ENCODE measurements around the gene LYST.
"Not testable (repeated sequence)": the region's sequence is repeated elsewhere in the genome, so short reads cannot be mapped to it uniquely, and the experiment has no call there.

The LYST gene, protein sequence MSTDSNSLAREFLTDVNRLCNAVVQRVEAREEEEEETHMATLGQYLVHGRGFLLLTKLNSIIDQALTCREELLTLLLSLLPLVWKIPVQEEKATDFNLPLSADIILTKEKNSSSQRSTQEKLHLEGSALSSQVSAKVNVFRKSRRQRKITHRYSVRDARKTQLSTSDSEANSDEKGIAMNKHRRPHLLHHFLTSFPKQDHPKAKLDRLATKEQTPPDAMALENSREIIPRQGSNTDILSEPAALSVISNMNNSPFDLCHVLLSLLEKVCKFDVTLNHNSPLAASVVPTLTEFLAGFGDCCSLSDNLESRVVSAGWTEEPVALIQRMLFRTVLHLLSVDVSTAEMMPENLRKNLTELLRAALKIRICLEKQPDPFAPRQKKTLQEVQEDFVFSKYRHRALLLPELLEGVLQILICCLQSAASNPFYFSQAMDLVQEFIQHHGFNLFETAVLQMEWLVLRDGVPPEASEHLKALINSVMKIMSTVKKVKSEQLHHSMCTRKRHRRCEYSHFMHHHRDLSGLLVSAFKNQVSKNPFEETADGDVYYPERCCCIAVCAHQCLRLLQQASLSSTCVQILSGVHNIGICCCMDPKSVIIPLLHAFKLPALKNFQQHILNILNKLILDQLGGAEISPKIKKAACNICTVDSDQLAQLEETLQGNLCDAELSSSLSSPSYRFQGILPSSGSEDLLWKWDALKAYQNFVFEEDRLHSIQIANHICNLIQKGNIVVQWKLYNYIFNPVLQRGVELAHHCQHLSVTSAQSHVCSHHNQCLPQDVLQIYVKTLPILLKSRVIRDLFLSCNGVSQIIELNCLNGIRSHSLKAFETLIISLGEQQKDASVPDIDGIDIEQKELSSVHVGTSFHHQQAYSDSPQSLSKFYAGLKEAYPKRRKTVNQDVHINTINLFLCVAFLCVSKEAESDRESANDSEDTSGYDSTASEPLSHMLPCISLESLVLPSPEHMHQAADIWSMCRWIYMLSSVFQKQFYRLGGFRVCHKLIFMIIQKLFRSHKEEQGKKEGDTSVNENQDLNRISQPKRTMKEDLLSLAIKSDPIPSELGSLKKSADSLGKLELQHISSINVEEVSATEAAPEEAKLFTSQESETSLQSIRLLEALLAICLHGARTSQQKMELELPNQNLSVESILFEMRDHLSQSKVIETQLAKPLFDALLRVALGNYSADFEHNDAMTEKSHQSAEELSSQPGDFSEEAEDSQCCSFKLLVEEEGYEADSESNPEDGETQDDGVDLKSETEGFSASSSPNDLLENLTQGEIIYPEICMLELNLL (N-terminal part only)

DNA sequence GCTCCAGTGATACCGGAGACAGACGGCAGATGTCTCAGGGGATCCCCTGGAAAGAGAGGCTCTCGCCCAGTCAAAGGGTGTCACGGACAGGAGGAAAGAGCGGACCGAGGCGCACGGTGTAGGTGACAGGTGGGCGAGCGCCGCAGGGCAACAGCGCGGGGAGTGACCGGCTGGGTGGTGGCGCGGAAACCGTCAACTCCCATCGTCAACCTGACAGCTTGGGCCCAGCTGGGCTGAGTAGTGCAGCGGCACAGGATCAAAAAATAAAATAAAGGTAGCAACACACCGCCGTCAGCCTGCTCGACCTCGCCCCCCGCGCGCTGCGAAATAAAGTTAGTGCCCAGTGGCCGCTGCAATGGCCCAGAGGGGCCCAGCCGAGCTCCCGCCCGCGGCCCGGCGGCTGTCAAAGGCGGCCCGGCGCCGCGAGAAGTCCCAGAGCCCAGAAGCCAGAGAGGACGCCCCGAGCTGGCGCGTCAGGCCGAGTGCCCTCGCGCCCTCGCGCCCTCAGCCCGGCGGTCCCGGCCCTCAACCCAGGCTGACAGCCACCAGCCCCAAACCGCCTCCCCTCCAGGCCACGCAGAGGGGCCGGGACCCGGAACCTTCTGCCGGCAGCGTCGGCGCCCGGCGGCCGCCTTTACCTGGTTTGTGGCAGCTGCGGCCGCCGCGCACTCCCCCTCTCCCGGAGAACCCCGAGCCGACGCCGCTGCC, at the start of gene LYST:
LYST (minus strand) TSS at position 702 of the 708 bp plus-strand sequence. CDS start 36,489 bp downstream, outside the sequence.
- DNase-seq (ENCODE audit: low read depth in 2 of 2), result peak; percentile 24 to 44

DNA sequence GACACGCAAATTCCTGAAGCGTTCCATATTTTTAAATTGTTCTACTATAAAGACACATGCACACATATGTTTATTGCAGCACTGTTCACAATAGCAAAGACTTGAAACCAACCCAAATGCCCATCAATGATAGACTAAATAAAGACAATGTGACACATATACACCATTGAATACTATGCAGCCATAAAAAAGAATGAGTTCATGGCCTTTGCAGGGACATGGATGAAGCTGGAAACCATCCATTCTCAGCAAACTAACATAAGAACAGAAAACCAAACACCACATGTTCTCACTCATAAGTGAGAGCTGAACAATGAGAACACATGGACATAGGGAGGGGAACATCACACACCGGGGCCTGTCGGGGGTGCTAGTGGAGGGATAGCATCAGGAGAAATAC, 48.8 kb upstream of the LYST start:
- DNase-seq (ENCODE audit: low read depth in 2 of 2), result not testable (repeated sequence)

DNA sequence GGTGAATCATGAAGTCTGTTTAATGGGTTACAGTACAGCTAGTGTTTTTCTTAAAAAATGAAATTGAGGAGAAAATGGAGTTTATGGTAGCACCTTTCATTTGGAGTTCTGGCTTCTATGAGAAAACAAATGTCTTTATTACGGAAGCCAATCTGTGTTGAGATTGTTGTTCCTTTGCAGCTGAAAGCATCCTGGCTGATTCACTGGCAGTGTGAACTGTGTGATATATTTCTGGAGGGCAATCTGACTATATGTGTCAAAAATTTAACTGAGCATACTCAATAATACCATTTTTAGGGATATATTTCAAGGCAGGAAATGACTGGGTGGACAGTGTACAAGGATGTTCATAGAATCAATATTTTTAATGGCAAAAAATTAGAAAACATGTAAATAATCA, 46.6 kb upstream of the LYST start:
- DNase-seq (ENCODE audit: low read depth in 2 of 2), result no peak

DNA sequence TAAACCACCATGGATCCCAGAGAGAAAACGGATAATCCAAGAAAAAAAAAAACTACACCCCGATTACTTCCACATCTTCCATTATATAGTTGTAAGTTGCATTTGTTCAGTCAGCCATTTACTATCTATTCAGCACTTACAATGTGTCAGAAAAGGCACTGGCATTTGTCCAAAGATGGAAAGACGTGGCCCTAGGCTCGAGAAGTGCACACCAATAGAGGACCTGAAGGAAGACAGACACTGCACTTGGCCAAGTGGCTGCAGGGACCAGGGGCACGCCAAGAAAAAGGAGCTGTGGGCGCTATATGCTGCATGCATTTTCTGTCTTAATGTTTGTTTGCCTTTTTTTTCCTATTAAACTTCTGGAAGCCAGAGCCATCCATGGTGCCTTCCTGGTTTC, 45.2 kb upstream of the LYST start:
- DNase-seq (ENCODE audit: low read depth in 2 of 2), result no peak

DNA sequence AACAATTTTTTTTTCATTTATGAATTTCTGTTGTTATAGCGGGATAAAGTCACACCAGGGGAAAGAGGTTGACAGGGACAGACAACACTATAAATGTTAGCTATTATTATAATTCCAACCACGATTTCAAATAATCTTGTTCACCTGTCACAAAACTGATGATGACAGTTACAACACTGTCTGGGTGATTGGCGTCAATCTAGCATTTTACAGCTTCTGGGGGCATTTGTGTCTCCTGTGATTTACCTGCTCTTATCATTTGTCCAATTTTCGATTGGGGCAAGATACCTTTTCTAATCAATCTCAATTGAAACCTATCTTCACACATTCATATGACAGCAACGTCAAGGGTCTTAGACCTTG, 44.6 kb upstream of the LYST start:
- DNase-seq (ENCODE audit: low read depth in 2 of 2), result no peak

DNA sequence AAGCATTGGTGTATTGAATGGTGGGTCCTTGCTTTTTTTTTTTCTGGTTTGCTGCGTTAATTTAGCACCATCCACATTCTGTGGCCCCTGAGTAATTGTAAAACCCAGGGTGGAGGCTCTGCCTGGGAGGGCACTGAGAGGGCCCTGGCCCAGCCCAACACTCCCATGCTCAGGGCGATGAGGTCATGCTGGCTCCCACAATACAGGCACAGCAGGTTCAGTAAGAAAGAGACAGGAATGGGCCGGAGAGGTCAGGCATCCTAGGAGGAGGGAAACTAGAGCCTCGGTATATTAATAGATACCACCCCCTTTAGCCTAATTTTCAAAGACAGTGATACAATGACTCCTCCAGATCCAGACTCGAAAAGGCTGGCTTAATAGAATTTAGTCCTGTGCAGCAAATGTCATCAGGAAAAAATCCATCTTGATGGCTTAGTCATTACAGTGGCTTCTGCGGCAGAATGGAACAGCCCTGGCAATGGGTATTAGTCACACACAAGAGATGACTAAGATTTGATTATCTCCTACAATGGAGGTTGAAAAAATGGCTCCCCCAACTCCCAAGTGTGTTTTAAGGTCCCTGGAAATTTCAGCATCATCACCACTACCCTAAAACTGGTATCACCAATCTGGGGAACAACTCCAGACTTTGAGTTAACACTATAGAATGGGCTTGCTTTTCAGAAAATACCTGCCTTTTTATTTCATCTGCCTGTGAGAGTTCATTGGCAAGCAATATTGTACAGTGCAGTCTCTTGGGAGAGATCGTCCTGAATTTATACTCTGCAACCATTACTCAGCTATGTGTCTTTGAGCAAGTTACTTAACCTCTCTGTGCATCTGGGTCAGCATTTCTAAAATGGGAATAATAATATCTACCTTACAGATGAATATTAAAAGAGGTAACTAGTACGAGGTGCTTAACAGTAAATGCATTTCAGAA, 43.9 kb upstream of the LYST start:
- DNase-seq (ENCODE audit: low read depth in 2 of 2), result peak in 1 of 2 donors; percentile 43

DNA sequence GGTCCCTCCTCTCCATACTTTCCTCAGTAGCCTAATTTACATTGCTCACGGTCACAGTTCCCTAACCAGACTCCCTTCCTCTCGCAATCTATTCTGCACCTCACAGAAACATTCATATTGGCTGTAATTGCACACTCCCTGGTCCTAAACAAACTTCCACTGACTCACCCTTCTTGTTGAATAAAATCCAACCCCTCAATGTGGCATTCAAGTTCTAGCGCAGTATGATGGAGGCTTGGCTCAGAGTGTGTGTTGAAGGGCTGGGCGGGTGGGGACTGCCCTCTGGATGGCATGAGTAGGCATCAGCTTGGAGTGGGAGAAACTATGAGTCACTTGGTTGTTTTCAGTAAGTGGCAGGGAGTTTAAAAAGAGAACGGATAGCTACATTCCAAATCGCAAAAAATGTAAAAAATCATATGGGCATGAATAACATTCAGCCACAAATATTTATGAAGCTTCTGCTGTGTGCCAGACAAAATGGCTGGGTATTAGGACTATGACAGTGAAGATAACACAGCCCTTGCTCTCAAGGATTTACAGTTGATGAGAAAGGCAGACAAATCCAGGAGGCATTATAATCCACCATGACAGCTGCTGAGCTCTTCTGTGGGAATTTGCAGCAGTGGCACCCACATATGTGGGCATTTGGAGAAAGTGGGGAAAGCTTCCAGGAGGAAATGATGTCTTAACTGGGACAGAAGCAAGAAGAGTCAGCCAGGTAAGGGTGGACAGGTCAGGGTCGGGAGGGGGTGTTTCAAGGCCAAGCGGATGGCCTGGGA, 42.2 kb upstream of the LYST start:
- no peak for DNase-seq (ENCODE audit: low read depth in 2 of 2)

DNA sequence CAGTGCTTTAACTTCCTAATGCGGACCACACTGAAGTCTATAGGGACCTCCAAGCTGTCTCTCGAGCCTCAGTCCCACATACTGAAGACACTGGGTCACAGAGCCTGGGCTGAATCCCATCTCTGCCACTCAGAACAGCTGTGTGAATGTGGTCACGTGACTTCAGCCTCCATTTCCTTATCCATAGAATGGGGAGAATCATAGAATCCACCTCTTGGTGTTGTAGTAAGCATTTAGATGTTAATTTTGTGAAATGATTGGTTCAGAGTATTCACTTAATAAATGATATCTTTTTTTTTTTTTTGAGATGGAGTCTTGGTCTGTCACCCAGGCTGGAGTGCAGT, 41.2 kb upstream of the LYST start:
- DNase-seq (ENCODE audit: low read depth in 2 of 2), result no peak

DNA sequence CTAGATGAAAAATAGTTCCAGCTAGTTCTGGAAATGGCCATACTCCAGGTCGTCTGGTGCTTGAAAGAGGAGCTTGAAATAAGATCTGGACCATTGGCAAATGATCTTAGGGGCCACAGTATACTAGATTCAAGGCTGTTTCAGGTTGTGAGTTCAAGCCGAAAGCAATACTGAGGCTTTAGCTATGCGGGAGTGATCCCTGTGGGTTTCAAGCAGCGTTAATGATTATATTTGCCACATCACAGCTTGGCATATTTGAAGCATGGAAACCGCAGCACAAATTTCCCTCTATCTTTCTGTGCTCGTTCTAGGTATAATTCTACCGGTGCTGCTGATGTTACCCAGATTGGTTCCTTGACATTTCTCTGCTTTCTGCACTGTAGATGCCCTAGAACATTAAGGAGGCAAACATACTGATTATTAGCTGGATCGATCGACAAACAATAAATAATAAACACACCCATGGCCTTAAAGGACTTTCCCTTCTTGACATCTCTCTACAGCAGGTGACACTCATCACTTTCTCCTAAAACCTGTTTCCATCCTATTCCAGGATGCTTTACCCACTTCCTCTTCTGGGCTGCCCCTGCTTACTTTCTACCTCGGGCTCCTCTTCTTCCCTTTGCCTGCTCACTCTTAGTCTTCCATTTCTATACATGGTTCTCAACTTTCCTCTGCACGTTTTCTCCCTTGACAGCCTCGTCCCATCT, 40.6 kb upstream of the LYST start:
- no peak for DNase-seq (ENCODE audit: low read depth in 2 of 2)

DNA sequence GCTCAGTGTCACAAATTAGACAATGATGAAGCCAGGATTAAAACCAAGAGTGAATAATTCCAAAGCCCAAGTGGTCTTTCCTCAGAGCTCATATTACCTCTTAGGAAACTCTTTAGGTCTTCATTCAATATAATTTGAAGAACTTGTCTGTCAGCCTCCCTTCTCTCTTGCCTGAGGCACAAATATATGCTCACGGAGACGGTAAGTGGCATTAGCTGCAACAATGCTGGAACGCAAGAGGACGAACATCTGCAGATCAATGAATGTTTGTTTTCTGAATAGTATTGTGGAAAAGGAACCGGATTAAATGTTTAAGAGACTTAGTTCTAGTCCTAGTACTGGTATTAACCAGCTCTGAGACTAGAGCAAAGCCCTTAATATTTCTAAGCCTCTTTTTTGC, 39.7 kb upstream of the LYST start:
- DNase-seq (ENCODE audit: low read depth in 2 of 2), result no peak

DNA sequence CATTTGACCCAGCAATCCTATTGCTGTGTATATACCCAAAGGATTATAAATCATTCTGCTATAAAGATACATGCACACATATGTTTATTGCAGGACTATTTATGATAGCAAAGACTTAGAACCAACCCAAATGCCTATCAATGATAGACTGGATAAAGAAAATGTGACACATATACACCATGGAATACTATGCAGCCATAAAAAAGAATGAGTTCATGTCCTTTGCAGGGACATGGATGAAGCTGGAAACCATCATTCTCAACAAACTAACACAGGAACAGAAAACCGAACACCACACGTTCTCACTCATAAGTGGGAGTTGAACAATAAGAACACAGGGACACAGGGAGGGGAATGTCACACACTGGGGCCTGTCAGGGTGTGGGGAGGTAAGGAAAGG, 37.1 kb upstream of the LYST start:
- DNase-seq (ENCODE audit: low read depth in 2 of 2), result not testable (repeated sequence)

DNA sequence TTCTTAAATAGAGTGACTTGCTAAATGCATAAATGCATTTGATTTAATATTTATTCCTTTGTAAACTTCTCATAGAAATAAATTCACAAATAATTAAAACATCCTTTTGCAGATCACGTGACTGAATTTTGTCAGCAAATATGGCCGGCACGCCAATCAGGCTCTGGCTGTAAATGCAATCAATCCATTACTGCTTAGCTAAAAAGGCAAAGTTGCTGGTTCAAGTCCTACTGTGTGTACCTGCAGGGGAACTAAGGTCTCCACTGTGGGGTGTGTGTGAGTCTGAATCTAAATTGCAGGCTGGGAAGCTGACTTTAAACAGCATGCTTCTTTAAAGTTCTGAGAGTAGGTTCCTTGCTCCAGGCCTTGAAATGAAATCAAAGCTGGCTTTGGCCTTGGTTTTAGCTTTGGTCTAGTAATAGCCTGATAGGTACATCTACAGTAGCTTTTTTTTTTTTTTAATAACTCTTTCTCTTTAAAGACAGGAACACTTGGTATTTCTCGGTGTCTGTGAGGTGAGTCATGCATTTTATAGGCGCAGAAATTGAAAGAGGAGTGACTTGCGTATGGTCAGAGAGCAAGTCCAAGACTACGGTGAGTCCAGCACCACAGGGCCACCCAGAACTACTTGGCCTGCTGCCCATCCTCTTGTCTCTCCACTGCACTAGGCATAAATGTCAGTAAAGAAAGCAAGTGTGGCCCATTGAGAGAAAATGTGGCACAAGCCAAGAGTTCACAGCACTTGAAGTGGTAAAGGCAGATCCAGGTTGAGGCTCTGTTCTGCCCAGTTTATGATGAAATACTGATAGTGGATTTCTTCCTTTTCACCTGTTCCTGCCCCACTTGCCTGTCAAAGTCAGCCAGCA, 36.2 kb upstream of the LYST start:
- no peak for DNase-seq (ENCODE audit: low read depth in 2 of 2)

DNA sequence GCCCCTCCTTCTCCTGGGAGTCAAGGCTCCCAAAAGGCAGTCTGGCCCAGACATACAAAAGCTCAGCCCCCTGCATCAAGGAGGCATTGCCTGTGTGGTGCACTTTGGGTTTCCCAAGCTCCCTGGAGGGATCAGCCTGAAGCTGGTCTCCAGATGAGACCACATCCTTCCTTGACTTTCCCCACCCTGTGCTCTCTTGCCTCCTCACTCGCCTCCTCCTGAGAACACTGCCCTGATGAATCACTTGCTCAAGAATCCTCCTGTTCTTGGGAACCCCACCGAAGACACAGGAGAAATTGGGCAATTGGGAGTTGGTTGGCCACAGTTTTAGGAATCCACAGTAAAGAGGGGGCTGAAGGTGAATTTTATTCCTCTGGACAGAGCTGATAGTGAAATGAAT, 34.8 kb upstream of the LYST start:
- DNase-seq (ENCODE audit: low read depth in 2 of 2), result no peak

DNA sequence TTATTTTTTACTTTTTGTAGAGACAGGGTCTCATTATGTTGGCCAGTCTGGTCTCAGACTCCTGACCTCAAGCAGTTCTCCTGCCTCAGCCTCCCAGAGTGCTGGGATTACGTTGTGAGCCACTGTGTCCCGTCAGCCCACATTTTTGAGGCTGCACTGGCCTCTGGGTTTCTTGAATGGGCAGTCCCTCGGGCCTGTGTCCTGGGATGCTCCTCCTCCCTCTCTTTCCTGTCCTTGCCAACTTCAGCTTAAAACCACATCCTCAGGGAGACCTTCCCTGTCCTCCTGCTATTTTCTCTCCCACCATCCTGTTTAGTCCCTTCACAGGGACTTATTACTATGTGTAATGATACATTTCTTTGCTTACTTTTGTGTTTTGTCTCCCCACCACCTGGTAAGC, 31.4 kb upstream of the LYST start:
- DNase-seq (ENCODE audit: low read depth in 2 of 2), result no peak

DNA sequence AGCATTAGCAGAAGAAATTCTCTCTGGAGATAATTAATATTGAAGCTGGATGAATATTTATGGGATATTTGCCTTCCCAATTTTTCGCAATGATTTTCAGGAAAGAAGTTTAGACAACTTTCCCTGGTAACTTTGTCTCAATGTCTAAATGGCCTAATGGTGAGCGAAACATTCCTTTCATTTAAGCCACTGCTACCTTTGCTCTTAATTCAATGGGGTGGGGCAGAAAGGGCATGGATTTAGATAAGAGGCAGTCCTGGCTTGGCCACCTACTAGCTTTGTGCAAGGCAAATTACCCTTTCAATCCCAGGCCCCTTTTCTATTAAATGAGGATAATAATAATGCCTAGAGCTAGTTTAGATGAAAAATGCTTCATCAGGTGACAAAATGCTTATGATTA, 27.1 kb upstream of the LYST start:
- no peak for DNase-seq (ENCODE audit: low read depth in 2 of 2)

DNA sequence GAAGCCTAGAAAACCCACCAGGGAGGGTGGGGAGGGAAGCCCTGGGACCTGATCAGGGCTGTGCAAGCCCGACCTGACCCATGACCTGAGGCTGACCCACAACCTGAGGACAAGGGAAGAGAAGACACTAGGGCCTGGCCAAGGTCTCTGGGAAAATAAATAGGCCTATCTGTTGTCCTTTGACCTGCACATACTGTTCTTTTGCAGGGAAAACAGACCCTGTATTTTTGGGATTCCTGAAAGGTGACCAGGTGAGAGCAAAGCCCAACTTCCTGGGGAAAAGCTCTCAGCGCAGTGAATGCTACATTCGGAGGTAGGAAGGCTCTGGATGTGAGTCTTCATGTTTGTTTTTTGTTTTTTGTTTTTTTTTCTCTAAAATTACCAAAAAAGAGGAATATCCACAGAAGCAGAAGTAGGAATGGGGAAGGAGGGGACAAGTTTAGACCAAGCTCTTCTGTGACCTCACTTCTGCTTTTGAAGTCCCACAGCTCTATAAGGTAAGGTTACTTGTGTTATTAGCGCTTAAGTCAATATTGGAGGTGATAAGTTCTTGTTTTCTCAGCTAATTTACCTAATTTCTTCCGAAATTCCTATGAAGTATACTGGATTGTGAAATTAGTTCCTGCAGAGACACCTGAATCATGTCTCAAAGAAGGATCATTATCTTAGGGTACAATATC, 26.2 kb upstream of the LYST start:
- DNase-seq (ENCODE audit: low read depth in 2 of 2), result no peak

DNA sequence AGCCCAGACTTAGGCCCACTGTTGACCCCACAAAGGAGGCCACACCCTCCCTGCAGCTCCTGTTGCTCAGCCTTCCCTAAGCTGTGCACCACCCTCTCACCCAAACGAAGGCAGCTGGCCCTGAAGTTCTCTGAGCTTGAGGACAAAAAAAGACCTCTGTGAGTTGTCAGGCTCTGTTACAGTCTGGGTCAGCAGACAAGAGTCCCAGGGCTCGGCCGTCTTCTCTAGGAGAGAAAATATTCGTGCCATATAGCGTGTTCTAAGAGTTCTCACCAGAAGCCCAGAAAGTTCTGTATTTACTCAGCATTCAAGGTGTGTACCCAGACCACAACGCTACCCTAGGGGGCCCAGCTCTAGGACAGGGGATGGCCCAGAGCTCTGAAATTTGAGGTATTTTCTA, 25.5 kb upstream of the LYST start:
- no peak for DNase-seq (ENCODE audit: low read depth in 2 of 2)
